GM18867 (cell line): ENCODE data around the gene CEMIP.

Experiments used
- ATAC-seq: cut with Tn5 transposase; IDR thresholded peaks from one replicate; pipeline ENCODE4 v1.9.1; 2021; ENCODE audit warnings: mild to moderate bottlenecking, moderate library complexity; ENCODE audit not compliant: unreplicated experiment

CEMIP gene

DNA sequence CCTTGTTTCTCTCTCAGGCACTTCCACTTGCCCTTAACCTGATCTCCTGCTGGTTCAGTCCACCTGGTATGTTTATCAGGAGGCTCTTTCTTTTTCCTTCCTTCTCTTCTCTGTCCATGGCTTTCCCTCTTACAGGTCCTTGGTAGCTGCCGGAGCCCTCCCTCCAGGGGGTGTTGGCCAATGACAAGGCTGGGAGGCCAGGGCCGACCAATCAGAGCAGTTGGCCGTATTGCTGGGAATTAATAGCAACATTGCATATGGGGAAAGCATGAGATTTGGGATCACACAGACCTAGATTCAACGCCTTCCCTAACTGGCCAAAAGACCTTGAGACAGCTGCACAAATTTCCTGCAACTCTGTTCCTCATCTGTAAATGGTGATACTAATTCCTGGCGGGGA lies 62.4 kb downstream of the CEMIP start:
- ATAC-seq = no peak

- ATAC-seq = no peak
These were observed 65.0 kb downstream of the CEMIP start for GRCh38 chr15:80844011-80844732.

DNA sequence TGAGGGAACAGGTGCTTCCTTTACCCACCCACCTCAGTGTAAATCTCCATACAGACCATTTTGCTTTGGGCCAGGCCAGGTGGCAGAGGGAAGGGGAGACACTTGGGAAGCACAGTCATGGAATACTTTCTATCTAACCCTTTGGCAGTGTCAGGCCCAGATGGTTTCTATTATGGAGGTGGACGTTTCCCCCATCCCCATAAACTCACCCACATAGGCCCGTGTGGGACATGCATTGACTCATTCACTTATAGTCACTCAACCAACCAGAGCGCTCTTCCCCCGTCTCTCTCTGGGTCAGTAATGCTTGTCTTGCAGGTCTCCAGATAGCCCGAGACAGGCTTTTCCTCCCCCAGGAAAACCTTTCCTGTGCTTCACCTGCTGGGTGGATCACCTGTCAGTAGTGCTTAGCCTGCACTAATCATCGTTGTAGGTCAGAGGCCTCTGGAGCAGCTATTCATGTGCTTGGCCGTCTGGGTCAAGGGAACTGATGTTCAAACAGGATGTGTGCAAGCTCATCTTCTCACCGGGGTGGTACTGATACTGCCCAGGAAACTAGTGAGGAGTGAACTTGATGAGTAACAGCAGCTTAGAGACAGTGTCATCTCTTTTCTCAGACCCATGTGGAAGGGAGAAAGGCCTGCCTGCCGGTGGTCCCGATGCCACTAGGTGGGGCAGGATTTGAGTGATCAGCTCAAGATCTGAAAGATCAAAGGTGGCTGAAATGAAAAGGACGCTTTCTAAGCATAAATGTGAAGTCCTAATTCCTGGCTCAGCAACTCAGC lies 67.1 kb downstream of the CEMIP start:
- ATAC-seq = no peak

DNA sequence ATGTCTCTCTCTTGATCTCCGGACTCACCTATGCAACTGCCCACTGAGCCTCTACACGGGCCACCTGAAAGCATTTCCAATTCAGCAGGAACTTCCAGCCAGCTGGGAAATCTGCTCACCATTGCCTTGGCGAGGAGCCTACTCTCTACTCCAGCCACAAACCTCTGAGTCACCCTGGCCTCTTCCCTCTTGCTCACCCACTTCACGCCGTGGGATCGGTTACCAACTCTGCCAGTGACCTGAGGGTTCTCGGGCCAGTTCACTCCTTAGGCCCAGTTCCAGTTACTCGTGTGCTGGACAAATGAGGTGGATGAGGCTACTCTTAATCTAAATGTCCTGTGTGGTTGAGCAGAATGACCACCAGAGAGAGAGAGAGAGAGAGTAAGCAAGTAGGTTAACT lies 70.1 kb downstream of the CEMIP start:
- ATAC-seq = no peak

- no peak for ATAC-seq
These were observed 71.8 kb downstream of the CEMIP start for GRCh38 chr15:80850941-80851451.

DNA sequence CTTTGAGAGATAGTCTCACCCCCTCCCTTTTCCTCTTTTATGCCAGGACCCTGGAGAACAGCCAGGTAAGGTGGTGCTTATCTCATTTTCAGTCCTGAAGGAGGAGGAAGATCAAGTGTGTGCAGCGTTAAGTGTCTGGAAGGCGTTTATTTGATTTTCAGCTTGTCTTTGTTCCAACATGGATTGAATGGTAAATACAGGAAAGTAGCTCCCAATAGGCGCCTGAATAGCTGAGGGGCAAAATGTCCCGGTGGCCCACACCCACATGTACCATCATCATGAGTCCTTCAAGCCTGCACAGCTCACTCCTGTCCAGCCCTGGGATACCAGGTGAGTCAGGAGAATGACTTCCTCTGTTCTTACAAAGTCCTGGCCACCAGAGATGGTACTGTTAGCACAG lies 73.5 kb downstream of the CEMIP start:
- no peak for ATAC-seq

GRCh38 chr15:80854104-80854503 lies 74.9 kb downstream of the CEMIP start:
- ATAC-seq = no peak

GRCh38 chr15:80855206-80855605 lies 76.0 kb downstream of the CEMIP start:
- ATAC-seq = no peak

GRCh38 chr15:80856400-80856799 lies 77.2 kb downstream of the CEMIP start:
- no peak for ATAC-seq

DNA sequence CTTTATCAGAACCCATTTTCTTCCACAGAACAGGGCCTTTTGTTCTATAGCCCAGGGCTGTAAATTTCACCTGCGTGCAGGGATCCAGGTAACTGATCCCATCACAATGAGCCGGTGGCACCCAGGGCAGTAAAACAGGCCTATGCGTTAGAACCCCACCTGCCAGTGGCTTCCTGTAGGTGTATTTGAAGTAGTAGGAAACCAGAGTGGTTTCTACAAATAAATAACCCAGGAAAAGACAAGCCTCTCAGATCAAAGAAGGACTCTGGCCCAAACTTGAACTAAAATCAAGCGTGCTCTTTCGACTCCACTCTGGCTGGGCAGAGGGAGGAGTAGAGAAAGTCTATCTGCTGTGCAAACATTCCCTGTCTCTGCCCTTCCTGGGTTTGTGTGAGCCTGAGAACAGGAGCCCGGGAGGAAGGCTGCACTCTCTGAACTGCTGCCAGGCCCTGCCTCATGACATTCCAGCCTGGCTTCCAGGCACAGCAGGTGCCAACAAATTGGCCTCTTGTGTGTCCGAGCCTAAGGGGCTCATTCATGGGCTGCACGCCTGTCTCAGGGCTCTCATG lies 77.7 kb downstream of the CEMIP start:
- no peak for ATAC-seq

- no peak for ATAC-seq
These were observed 82.6 kb downstream of the CEMIP start for GRCh38 chr15:80861731-80862170.

- ATAC-seq = no peak
These were observed 85.5 kb downstream of the CEMIP start for GRCh38 chr15:80864666-80865065.

GRCh38 chr15:80866936-80867335 lies 87.8 kb downstream of the CEMIP start:
- no peak for ATAC-seq

GRCh38 chr15:80870366-80870765 lies 91.2 kb downstream of the CEMIP start:
- no peak for ATAC-seq

DNA sequence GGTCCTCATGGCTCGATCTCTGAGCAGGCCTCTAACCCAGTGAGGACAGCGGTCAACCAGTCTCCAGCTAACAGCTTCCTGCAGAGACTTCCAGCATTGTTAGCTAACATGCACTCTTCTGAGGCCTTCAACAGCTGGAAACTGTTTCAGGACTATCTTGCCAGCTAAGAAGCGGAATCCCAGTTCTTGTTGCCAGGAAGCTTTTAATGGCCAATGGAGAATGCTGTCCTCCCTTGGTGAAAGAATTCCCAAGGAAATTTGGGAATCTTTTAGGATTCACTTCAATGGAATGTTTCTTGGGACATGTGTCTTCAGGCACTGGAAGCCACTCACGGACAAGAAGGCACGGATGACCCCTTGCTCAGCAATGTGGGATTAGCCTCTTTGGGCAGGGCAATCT lies 91.7 kb downstream of the CEMIP start:
- ATAC-seq = no peak

DNA sequence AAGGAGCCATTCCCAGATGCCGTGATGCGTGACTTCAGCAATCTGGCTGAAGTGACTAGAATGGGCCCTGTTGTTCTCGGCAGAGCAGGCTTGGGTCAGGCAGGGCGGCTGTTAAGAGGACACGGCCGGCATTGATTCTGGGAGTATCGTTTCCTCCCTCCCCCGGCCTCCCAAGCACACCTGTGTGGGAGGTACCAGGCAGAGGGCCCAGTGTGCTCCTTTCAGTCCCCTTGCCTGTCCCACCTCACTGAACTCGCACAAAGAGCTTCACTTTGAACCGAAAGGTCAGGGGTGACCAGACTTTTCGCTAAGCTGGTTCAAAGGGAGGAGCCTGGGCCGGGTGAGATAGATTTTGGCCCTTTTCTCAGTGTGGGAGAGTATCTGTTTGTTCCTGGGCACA lies 92.7 kb downstream of the CEMIP start:
- ATAC-seq = no peak

DNA sequence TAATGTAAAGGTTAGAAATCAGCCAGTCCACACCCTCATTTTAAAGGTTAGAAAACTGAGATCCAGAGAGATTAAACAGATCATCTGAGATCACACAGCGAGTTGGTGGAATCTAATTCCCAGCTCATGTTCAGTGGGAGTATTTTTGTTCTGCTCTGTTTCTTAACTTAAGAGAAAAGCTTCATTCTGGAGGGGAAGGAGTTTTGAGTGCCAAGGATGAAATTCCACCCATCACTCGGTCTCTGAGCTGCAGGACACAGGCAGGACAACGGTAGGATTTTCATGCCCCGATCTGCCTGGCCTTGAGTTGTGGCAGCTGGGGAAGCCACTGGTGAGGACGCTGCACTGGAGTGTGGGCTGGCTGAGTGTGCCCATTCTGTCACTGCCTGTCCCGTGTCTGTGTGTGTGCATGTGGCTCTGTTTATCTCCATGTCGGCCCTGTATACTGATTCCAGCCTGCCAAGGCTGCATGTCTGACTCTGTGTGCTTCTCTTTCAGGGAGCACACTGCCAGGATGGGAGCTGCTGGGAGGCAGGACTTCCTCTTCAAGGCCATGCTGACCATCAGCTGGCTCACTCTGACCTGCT lies 94.3 kb downstream of the CEMIP start:
- ATAC-seq = no peak

DNA sequence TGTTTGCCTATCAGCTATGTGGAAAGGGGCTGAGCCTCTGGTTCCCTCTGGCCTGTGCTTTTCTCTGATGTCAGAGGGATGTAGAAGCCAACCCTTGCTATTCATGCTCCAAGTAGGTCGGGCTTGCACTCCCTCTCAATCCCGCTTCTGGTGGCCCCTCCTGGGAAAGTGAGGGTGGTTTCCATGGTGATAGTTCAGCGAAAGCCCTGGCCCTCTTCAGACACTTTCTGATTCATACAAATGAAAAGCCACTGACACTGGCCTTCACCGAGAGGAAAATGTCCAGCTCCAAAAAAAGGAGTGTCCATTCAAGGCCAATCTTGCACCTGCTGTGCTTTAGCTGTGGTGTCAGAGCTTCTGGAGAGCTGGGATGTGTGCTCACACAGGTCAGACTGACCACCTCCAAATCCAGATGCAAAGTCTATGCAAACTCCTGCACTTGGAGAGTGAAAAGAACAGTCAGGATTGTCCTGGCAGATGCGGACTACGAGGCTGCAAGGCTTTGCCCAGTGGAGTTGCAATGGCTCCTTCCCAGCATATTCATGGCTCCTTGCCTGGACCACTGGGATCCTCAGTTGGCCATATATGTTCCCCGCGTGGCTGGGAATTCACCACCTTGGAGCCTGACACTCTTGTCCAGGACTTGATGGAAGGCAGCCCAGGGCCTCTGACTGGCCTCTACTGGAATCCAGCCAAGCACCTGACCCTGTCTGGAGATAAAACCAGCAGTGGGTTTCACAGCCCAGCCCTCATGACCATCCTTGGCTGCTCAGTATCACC lies 96.6 kb downstream of the CEMIP start:
- ATAC-seq = no peak

DNA sequence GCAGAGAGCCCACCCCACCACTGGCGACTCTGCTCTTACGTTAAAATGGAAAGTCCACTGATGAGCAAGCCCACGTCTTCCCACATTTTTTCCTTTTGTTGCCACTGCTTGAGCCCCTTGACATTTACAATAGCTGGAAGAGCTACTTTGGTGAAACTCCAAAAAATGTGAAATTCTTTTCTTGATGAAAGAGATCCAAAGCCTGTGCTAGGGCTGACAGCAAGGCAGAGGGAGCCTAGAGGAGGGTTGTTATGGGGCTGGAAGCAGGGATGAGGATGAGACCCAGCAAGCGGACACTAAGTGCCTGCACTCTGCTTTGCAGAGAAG lies 97.1 kb downstream of the CEMIP start:
- ATAC-seq = no peak

GRCh38 chr15:80878242-80878866 lies 99.2 kb downstream of the CEMIP start:
- no peak for ATAC-seq
